CD4-positive, alpha-beta T cell treated with Interleukin-10 for 1 hour (primary cell): ENCODE measurements around the gene CLK3.
"Not testable (repeated sequence)": the region's sequence is repeated elsewhere in the genome, so short reads cannot be mapped to it uniquely, and the experiment has no call there.

ENCODE experiments used
- DNase-seq: peaks from one replicate; pipeline ENCODE4 v3.0.0-alpha.2; 2020

CLK3 gene

DNA sequence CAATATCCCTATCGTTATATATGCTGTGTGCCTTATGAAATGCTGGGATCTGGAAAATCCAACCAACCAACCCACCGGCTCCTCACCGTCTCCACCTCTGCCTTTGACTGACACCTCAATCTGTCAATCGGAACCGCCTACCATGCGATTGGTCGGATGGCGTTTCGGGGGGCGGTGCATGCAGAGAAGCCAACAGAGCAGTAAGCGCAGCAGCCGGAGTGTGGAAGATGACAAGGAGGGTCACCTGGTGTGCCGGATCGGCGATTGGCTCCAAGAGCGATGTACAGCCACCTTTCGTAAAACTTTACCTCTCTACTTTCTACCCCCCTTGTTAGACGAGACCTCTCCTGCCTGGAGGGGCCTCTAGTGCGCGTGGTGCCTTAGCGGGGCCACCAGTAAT, 6.3 kb downstream of the CLK3 start:
- DNase-seq = no peak

DNA sequence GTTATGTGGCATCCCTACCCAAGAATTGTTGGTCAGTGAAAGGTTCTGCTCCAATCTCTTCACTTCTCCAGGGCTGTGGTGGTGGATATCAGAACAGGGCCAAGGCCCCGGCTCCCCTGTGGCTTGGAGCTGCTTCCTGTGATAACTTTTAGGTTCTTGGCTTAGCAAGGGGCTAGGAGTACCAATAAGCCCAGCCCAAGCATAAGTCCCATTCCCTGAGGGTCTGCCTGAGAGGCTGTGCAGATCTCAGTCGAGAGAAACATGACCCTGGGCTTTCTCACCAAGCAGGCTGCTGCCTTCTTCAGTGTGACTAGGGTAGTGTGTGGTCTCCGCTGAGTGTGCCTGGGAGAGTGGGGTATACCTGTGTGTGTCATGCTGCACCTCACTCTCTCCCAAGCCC, 7.1 kb downstream of the CLK3 start:
- no peak for DNase-seq

GRCh38 chr15:74624020-74624602, 8.5 kb downstream of the CLK3 start:
- no peak for DNase-seq

- DNase-seq = no peak
Measured at GRCh38 chr15:74625693-74626092, 10.1 kb downstream of the CLK3 start.

- DNase-seq = no peak
Measured at GRCh38 chr15:74626336-74626735, 10.7 kb downstream of the CLK3 start.

DNA sequence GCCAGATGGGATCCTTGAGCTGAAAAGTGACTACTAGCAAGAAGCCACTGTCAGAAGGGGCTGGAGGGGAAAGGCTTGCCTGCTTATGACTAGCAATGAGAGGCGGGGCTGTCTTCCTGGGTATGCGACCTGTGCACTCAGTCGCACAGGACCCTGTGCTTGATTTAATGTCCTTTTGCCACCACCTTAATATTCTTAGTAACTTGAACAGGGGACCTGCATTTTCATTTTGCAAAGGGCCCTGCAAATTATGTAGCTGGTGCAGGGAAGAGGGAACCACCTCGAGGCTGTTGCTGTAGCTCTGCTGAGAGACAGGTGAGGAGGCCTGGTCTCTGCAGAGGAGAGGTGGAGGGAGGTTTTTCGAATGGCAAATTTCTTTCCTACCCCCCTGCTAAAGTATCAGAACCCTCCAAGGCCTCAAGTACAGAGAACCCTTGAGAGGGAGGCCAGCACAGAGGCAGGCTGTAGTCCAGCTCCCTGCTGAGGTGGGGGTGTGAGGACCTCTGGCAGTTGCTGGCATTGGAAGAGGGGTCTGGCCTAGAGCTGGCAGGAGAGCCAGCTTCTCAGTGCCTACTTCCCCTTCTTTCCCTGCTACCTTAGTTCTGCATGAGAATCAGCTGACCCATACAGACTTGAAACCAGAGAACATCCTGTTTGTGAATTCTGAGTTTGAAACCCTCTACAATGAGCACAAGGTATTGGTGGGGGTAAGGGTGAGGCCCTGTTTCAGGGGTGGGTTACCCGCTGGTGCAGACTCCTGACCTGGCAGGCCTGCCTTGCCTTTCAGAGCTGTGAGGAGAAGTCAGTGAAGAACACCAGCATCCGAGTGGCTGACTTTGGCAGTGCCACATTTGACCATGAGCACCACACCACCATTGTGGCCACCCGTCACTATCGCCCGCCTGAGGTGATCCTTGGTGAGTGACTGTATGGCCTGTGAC, 11.4 kb downstream of the CLK3 start:
- no peak for DNase-seq

DNA sequence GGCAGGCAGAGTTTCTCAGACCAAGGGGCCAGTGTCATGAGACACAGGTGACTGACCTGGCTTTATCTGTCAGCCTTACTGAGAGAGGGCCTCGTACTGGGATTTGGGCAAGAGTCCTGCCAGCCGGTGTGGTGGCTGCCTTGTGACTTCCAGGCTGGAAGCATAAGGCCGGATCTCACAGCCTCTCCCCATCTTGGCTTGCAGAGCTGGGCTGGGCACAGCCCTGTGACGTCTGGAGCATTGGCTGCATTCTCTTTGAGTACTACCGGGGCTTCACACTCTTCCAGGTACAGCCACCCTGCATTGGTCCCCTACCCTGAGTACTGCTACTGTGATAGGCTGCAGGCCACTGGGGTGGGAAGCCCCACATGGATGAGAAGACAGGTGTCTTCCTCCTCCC, 12.1 kb downstream of the CLK3 start:
- DNase-seq = no peak

- no peak for DNase-seq
Measured at GRCh38 chr15:74628199-74628598, 12.6 kb downstream of the CLK3 start.

DNA sequence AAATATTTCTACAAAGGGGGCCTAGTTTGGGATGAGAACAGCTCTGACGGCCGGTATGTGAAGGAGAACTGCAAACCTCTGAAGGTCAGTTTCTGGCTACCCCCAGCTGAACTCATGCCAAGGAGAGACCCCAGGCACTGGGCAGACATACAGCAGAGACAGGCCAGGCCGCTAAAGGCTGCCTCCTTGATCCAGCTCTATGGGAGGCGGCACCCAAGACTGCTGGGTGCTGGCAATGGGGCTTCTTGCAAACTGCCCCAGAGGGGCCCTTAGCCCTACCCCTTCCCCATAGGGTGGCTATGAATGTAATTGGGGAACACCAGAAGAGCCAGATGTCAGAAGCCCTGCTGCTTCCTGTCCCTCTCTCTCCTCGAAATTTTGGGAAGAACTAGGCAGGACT, 13.3 kb downstream of the CLK3 start:
- no peak for DNase-seq

GRCh38 chr15:74629696-74630095, 14.1 kb downstream of the CLK3 start:
- not testable (repeated sequence) for DNase-seq

- DNase-seq = no peak
Measured at GRCh38 chr15:74630284-74631086, 14.8 kb downstream of the CLK3 start.

DNA sequence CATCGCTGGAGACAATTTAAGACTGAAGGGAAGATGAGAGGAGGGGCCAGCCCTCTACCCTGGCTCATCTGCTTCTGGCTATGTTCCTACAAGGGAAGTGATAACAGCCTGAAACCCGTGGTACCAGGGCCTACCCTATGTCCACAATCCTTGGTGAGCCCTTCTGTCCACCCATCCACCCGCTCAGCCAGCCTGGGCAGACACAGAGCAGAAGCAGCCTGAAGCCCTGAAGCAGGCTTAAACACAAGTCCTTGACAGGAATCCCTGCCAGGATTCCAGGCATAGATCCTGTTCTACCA, 15.4 kb downstream of the CLK3 start:
- no peak for DNase-seq

GRCh38 chr15:74631408-74631807, 15.8 kb downstream of the CLK3 start:
- no peak for DNase-seq

- DNase-seq = peak; percentile 62
Measured at GRCh38 chr15:74631935-74632560, 16.4 kb downstream of the CLK3 start.

- DNase-seq = no peak
Measured at GRCh38 chr15:74632601-74633000, 17.0 kb downstream of the CLK3 start.

- DNase-seq = no peak
Measured at GRCh38 chr15:74633781-74634180, 18.1 kb downstream of the CLK3 start.

DNA sequence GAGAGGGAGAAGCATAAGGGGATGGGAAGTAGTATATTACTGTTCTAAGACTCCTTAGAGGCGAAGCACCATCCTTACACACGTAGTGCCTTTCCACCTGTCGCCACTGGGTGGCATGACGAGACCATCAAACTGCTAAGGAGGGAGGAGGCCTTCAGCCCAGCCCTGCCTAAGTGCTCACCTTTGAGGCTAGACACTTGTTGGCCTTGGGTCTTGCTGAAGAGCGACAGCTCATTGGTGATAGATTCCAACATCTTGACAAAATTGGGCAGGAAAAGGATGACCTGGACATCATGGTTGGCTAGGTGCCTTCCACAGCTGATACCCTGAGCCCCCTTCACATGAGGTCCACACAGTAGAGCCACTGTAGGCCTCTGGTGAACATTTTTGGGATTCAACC, 19.6 kb downstream of the CLK3 start:
- DNase-seq = peak; percentile 81

- no peak for DNase-seq
Measured at GRCh38 chr15:74636984-74637383, 21.3 kb downstream of the CLK3 start.

GRCh38 chr15:74641151-74641550, 25.5 kb downstream of the CLK3 start:
- no peak for DNase-seq

GRCh38 chr15:74642348-74642733, 26.7 kb downstream of the CLK3 start:
- DNase-seq = no peak

DNA sequence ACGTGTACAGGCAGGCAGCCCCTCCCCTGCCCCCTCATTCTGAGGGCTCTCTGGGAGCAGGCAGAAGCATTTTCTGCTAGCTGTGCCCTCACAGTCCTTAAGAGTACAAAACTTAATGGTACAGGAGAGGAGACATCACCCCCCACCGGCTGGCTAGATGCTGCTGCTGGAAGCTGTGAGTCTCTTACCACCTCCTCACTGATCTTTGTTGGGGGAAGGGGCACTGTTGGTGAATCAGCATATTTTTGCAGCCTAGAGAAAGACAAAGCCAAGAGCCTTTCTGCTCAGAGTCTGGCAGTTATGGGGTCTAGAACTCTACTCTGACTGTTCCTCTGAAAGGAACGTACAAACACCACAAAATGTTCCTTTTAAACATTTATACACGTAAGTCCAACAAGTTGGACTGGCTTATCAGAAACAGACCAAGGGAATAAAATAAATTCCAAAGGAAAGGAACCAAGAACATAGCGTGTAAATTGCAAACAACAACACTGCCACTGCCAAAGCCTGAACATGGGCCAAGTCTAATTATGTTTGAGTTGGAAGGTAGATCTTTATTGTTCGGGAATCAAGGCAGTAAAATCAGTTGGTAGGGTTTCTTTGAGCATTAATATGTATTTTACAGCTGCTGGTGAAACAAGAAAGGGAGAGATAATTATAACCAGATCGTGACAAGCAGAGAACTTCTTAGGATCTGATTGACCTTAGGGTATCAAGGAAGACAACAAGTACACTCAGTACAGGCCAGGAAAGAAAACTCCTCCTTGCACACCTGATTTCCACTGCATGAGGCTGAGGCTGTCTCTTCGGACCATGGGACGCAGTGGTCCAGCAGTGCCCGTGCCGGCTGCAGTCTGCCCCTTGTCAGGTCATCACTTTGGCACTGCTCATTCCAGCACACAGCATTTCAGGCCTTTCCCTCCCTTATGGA, 27.4 kb downstream of the CLK3 start:
- DNase-seq = no peak

DNA sequence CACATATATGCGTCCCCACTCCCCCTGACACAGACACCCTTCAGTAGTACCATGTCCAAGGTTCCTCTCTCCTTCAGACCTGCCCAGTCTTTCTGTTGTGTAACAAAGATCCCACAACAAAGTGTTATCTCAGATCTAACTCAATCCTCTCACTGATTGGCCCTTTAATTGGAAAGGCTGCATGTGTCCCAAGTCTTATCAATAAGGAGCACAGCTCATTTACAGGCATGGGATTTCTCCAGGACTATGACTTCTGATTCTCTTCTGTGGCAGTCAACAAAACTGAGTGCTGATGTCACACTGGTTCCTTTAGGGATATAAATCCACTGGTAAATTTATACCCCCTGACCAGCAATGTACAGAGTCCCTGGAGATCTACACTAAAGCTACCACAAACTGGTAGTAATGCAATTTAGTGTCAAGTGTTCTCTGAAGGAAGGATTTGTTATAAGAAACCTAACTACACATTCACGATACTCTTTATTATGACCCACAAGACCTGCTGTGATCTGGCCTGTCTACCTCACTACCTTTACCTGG, 28.1 kb downstream of the CLK3 start:
- no peak for DNase-seq
